Hepatocyte (in vitro differentiated cells): ENCODE results near the gene ELMO2. TPM values are rescaled to one million over a fixed set of nuclear protein-coding genes. Genes with fewer than 3 reads are reported as not detected.
A peak's percentile ranks its signal among the peaks of the same experiment; 100 is the strongest.

Experiments used
- DNase-seq: peaks from one replicate; pipeline ENCODE4 v3.0.0-alpha.2; 2016; ENCODE audit warnings: low spot score
- H2AFZ ChIP-seq: fragments of 200-600 bp; sonication (generic); 2 replicates; pipeline ENCODE4 v1.6.0; 2016; ENCODE audit warnings: antibody characterized with exemption, mild to moderate bottlenecking
- H3K27ac ChIP-seq: fragments of 200-600 bp; sonication (generic); 2 replicates; pipeline ENCODE4 v1.5.1; 2016; ENCODE audit warnings: mild to moderate bottlenecking
- H3K27me3 ChIP-seq: fragments of 200-600 bp; sonication (generic); 2 replicates; pipeline ENCODE4 v1.6.1; 2016
- H3K36me3 ChIP-seq: fragments of 200-600 bp; sonication (generic); replicated peaks from 2 replicates; pipeline ENCODE4 v1.5.1; 2016; ENCODE audit warnings: low read depth; ENCODE audit not compliant: insufficient read depth
- H3K4me1 ChIP-seq: fragments of 200-600 bp; sonication (generic); 2 replicates; pipeline ENCODE4 v1.5.1; 2016; ENCODE audit warnings: mild to moderate bottlenecking, moderate library complexity; ENCODE audit not compliant: insufficient read depth
- H3K4me2 ChIP-seq: fragments of 200-600 bp; sonication (generic); 2 replicates; pipeline ENCODE4 v1.6.0; 2016
- H3K4me3 ChIP-seq: fragments of 200-600 bp; sonication (generic); 2 replicates; pipeline ENCODE4 v1.5.1; 2016; ENCODE audit warnings: mild to moderate bottlenecking
- H3K79me2 ChIP-seq: fragments of 200-600 bp; sonication (generic); 2 replicates; pipeline ENCODE4 v1.6.0; 2017; ENCODE audit warnings: mild to moderate bottlenecking
- H3K9me2 ChIP-seq: fragments of 200-600 bp; sonication (generic); replicated peaks from 2 replicates; pipeline ENCODE4 v1.6.0; 2017; ENCODE audit warnings: mild to moderate bottlenecking; ENCODE audit not compliant: insufficient read depth
- H3K9me3 ChIP-seq: fragments of 200-600 bp; sonication (generic); 2 replicates; pipeline ENCODE4 v1.5.1; 2016; ENCODE audit warnings: low read depth, mild to moderate bottlenecking
- H4K20me1 ChIP-seq: fragments of 200-600 bp; sonication (generic); 2 replicates; pipeline ENCODE4 v1.6.0; 2016; ENCODE audit warnings: mild to moderate bottlenecking; ENCODE audit not compliant: insufficient read depth, poor library complexity, severe bottlenecking
- EZH2 ChIP-seq: fragments of 200-600 bp; sonication (generic); IDR thresholded peaks from 2 replicates; pipeline ENCODE4 v1.6.1; 2016; ENCODE audit warnings: antibody characterized with exemption, mild to moderate bottlenecking, borderline replicate concordance
- EZH2phosphoT487 ChIP-seq: fragments of 200-600 bp; sonication (generic); IDR thresholded peaks from one replicate; pipeline ENCODE4 v1.6.1; 2018; ENCODE audit warnings: antibody characterized with exemption, mild to moderate bottlenecking, low read depth, moderate library complexity; ENCODE audit not compliant: unreplicated experiment, severe bottlenecking
- WGBS: methylation state at CpG from one replicate; pipeline ENCODE4 v1.1.6; 2016; ENCODE audit warnings: low lambda C conversion rate; ENCODE audit errors: missing lambda C conversion rate; 5-methylcytosine and 5-hydroxymethylcytosine counted together
- polyA plus RNA-seq: library from polyadenylated mRNA; unstranded; fragments of >200 nt; fragmentation: Nextera tagmentation; extraction: Ambion mirVana; gene quantifications from 2 replicates; pipeline ENCODE4 v1.2.1, GENCODE V29; 2016
- total RNA-seq: library from RNA; depleted of rRNA; stranded (reverse); fragments of >200 nt; gene quantifications from 2 replicates; pipeline ENCODE4 v1.2.3, GENCODE V29; 2014
- TF ChIP-seq, protein P1 (sequence below): fragments of 200-600 bp; sonication (generic); IDR thresholded peaks from 2 replicates; pipeline ENCODE4 v1.5.1; 2016; ENCODE audit warnings: antibody characterized with exemption, mild to moderate bottlenecking; ENCODE audit not compliant: poor library complexity

ELMO2 gene
- total and polyA plus RNA-seq, 2 experiments from 2014 or later, result 35.0 to 42.3 TPM

DNA sequence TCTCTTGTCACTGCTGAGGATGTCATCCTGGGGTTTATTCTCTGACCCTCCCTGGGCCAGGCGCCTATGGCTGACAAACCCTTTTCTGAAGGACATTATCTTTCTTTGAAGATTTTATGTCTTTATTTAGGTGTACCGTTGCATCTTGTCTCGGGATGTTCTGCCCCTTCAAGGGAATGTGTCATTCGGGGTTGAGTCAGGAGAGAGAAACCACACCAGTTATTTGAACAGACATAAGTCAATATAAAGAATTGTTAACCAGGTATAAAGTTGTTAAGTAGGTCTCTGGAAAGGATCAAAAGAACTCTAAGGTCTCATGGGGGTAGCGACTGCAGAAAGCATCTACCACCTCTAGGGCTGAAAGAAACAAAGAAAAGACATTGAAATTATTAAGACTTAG lies 8.2 kb upstream of the ELMO2 start:
- DNase-seq, result no peak
- TF ChIP-seq EZH2 (no peak), EZH2phosphoT487 (no peak)
- TF ChIP-seq, protein P1, sequence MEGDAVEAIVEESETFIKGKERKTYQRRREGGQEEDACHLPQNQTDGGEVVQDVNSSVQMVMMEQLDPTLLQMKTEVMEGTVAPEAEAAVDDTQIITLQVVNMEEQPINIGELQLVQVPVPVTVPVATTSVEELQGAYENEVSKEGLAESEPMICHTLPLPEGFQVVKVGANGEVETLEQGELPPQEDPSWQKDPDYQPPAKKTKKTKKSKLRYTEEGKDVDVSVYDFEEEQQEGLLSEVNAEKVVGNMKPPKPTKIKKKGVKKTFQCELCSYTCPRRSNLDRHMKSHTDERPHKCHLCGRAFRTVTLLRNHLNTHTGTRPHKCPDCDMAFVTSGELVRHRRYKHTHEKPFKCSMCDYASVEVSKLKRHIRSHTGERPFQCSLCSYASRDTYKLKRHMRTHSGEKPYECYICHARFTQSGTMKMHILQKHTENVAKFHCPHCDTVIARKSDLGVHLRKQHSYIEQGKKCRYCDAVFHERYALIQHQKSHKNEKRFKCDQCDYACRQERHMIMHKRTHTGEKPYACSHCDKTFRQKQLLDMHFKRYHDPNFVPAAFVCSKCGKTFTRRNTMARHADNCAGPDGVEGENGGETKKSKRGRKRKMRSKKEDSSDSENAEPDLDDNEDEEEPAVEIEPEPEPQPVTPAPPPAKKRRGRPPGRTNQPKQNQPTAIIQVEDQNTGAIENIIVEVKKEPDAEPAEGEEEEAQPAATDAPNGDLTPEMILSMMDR, result no peak
- Histone ChIP-seq H3K4me2 (no peak overlapping the region), H3K4me3 (no peak overlapping the region), H3K4me1 (peaks cover 4% of the 10 kb centered on the region), H3K27me3 (no peaks in the 10 kb centered on the region), H3K79me2 (no peaks in the 10 kb centered on the region), H3K9me3 (no peaks in the 10 kb centered on the region), H3K27ac (no peak overlapping the region), H3K36me3 (no peaks in the 10 kb centered on the region), H3K9me2 (no peaks in the 10 kb centered on the region), H4K20me1 (no peaks in the 10 kb centered on the region), H2AFZ (no peak overlapping the region)
- 78% methylated on average over 5 of the region's 5 CpGs for WGBS

DNA sequence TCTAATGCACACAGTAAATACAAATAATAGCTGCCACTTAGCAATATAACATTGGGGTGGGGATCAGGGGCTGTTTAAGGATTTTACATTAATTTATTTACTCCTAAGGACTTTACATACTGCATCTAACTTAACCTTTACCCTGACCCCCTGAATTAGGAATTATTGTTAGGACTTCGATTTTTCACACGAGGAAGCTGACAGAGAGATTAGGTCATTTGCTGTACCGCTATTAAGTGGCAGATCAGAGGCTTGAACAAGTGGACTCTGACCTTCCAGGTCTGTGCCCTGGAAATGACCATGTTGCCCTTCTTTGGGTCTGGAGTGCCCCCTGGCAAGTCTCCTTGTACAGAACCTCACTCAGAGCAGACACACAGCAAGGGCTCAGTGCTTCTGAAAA lies 5.2 kb upstream of the ELMO2 start:
- Histone ChIP-seq H3K4me2 (no peak overlapping the region), H3K27ac (no peak overlapping the region), H3K79me2 (no peaks in the 10 kb centered on the region), H3K36me3 (no peaks in the 10 kb centered on the region), H3K9me2 (no peaks in the 10 kb centered on the region), H3K4me3 (no peak overlapping the region), H3K27me3 (no peaks in the 10 kb centered on the region), H4K20me1 (no peaks in the 10 kb centered on the region), H3K4me1 (peaks cover 8% of the 10 kb centered on the region), H3K9me3 (no peaks in the 10 kb centered on the region), H2AFZ (no peak overlapping the region)
- 82% methylated on average over 3 of the region's 3 CpGs for WGBS
- no peak for DNase-seq
- TF ChIP-seq EZH2 (no peak), EZH2phosphoT487 (no peak)
- TF ChIP-seq, protein P1, result no peak

DNA sequence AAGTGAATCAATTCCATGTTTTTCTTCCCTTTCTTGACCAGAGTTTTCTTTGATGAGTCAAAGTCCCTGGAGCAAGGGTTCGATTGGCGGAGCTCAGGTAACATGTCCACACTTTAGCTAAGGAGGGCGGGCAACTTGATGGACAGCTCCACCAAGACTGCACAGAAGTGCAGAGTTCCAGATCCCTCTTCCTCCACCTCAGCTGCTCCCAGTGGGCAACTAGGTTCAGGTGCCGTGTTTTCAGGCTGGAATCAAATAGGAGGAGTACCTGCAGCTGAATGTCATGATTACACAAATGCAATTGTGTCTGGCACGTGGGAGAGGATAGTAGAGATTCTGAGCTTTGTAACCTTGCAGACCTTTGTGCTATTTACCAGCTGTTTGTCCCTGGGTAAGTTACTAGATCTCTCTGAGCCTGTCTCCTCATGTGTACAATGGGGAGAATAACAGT lies 1.9 kb upstream of the ELMO2 start:
- Histone ChIP-seq H3K27ac (no peak overlapping the region), H3K36me3 (no peaks in the 10 kb centered on the region), H3K27me3 (no peaks in the 10 kb centered on the region), H4K20me1 (no peaks in the 10 kb centered on the region), H3K9me2 (no peaks in the 10 kb centered on the region), H3K4me2 (no peak overlapping the region), H3K9me3 (no peaks in the 10 kb centered on the region), H2AFZ (no peak overlapping the region), H3K79me2 (peaks cover 24% of the 10 kb centered on the region), H3K4me3 (no peak overlapping the region), H3K4me1 (peaks cover 8% of the 10 kb centered on the region)
- WGBS, result 47% methylated on average over 5 of the region's 5 CpGs
- DNase-seq, result no peak
- TF ChIP-seq, protein P1, result no peak
- no peak for TF ChIP-seq EZH2
- no peak for TF ChIP-seq EZH2phosphoT487

DNA sequence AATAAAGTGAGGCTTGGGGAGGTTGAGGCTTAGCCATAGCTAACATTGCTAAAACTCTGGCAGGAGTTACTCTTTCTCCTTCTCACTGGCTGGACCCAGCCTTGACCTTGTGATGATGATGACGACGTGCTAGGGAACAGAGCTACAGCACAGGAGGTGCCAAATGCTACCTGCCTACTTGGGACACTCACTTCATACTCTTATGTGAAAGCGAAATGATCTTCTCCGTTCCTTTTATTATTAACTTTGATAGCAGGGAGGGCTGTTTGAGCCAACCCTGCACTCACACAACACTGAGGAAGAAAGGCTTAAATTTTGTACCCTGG lies 1.2 kb upstream of the ELMO2 start:
- Histone ChIP-seq H4K20me1 (peaks cover 4% of the 10 kb centered on the region), H3K9me2 (no peaks in the 10 kb centered on the region), H3K4me2 (peak overlapping the region; percentile 87), H3K4me1 (peaks cover 11% of the 10 kb centered on the region), H3K27me3 (no peaks in the 10 kb centered on the region), H3K27ac (peak overlapping the region; percentile 69), H3K9me3 (no peaks in the 10 kb centered on the region), H2AFZ (no peak overlapping the region), H3K79me2 (peaks cover 31% of the 10 kb centered on the region), H3K4me3 (no peak overlapping the region), H3K36me3 (no peaks in the 10 kb centered on the region)
- no peak for DNase-seq
- 74% methylated on average over 4 of the region's 4 CpGs for WGBS
- TF ChIP-seq, protein P1, result no peak
- no peak for TF ChIP-seq EZH2phosphoT487
- no peak for TF ChIP-seq EZH2
